HG03571 (cell line): ENCODE results near the gene CAMK2A.

Source experiments
- ATAC-seq: cut with Tn5 transposase; IDR thresholded peaks from one replicate; pipeline ENCODE4 v1.9.1; 2021; ENCODE audit not compliant: unreplicated experiment

Gene CAMK2A

GRCh38 chr5:150301901-150302300, 12.3 kb upstream of the CAMK2A start:
- ATAC-seq = no peak

- ATAC-seq = no peak
Observed at GRCh38 chr5:150301170-150301505, 11.6 kb upstream of the CAMK2A start.

DNA sequence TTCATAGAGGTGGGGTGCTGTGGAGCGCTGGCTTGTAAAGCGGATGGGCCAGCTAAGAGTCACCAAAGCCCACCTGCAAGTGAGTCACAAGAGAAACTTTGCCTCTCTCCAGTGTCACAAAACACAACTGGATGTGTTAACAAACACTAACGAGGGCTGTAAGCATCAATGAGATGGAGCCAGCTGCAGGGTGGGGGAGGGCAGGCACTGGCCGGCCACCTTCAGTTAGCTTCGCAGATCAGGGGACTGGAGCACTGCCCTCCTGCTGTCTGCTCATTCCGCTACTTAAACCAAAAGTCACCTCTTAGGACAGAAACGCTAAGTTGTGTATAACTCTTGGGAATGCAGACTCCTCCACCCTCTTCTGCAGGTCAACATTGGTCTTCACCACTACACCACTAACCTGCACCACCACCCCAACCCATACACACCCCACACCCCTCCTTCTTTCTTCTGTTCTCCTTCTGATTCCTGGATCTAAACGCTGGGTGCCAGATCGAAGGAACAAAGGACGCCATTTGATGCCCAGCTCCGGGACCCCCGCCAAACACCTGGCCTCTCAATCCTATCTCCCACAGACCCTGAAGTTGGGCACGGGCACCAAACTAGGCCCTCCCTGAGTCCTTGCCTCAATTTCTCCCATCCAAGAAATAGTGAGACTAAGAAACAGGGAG, 11.1 kb upstream of the CAMK2A start:
- no peak for ATAC-seq

DNA sequence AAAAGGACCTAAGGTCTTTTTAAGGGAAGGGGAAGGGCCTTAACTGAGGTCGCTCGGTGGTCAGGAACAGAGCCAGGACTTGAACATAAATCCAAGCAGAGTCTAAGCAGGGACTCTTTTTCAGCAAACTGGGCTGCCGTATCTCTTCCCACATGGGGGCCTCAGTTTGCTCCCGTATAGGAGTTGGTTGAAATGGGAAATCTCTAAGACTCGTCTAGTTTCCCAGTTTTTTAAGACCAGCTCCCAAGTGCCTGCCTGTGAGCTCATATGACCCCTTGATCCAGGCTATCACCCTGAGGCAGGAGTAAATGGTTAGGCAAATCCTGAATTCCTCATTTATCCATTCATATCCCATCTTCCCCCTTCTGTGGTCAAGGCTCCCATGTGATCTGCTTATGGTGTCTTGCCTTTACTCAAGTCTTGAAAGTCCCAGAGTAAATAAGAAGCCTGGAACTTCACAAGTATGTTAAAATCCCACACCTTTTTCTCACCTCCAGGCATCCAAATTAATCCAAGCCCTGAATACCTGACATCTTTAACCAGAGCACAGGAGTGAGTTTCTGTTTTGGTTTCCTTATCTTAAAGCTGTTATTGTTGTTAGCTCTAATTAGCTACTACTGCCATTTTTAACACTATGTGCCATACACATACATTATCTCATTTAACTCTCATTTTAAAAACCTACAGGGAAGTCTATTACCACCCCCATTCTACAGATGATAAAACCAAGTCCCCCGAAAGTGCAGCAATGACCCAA, 10.2 kb upstream of the CAMK2A start:
- ATAC-seq = no peak

GRCh38 chr5:150298701-150299451, 9.3 kb upstream of the CAMK2A start:
- ATAC-seq = no peak

GRCh38 chr5:150297934-150298595, 8.5 kb upstream of the CAMK2A start:
- no peak for ATAC-seq

DNA sequence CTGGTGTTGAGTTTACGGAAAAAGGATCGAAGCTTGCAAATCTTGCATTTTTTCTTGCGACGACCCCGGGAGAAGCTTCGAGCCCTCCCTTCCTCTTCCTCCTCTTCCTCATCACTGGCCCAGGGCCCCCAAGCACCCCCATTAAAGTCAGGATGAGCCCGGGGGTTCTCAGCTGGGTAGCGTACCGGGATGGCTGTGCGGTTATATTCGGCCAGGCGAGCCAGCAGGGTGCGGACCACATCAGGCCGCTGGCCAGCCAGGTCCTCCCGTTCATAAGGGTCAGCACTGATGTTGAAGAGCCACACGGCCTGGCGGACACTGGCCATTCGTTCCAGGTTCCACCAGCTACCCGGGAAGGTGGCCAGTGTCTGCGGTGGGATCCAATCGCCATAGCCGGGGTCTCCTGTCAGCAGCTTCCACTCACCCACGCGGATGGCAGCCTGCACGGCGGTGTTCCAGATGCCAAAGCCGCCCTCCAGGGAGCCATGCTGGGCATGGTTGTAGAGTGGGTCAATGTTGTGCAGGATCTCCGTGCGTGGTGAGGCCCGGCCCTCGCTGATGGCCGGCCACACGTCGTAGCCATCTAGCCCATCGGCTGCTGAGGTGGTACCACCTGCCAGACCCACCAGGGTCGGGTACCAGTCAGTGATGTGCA, 7.8 kb upstream of the CAMK2A start:
- ATAC-seq = no peak

DNA sequence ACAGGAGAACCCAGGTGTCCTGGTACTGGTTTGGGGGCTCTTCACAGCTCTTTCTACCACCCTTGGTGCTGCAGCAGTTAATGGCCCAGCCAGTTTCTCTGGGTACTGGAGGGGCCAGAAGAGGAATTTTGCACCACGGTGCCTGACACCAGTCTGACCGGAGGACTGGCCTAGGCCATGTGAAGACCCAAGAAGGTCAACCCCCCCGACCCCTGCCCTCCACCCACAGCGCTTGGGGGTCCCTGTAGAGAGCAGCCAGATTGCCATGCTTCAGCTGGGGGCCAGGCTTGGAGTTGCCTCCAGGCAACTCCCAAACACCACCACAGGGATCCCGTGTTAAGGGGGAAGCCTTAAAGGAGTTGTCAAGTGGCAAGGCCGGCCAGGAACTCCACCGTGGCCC, 6.9 kb upstream of the CAMK2A start:
- ATAC-seq = no peak

- ATAC-seq = no peak
Observed at GRCh38 chr5:150295741-150296486, 6.3 kb upstream of the CAMK2A start.

DNA sequence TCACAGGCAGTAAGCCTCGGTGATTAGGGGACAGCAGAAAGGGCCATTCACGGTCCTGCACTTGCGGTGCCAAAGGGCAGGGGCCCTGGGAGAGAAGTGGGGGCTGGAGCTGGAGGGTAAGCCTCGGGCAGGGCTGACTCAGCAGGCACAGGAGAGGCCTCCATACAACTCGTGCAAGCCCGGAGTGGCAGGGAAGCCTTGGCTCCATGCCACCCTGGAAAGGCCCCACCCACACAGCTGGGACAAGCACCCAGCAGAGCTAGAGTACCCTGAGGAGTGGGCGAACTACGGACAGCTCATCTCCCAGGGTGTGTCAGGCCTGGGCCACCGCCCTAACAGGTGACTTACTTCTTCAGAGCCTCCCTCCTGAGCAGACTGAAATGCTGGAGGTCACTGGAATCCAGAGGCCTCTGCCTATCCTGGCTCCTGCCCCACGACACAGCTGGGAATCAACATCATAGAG, 5.6 kb upstream of the CAMK2A start:
- no peak for ATAC-seq

- no peak for ATAC-seq
Observed at GRCh38 chr5:150294551-150295071, 5.0 kb upstream of the CAMK2A start.

GRCh38 chr5:150293091-150293941, 3.7 kb upstream of the CAMK2A start:
- no peak for ATAC-seq

DNA sequence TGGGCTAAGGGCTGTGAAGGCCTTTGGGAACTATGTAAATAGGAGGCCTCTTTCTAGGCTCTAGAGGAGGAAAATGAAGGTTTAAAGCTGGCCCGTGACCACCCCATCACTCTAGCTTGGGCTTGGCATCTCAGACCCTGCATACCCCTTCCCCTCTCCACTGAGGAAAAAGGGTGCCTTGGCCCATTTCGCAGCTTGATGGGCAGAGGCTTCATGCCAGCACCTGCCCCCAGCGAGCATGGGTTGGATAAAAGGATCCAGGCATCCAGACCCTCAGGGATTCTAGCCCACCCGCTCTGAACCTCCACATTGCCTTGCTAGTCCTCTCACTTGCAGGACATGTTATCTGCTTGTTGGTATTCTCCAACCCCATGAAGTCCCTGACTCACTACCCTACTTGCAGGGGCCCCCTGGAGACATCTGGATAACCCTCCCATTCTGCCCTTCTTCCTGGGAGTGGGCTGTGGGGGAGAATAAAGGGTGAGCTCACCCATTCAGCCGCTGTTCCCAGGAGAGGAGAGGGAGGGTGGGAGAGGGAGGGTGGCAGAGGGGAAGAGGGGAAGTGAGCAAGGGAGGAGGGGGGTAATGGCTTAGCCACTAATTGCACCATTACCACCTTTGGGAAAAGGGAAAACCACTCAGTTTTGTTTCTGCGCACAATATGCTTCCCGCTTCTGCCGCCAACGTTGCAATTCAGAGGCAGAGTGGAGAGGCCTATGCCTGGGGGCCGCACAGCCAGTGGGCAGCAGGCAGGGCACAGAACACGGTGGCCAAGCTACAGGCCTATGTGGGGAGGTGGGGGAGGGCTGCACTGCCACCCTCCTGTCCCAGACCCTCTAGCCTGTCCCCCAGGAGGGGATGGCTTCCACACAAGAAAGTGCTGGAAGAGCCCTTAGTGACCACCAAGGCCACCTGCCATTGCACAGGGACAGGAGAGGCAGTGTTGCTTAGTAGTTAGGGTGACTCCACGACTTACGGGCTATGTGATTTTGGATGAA, 2.1 kb upstream of the CAMK2A start:
- ATAC-seq = no peak

GRCh38 chr5:150288791-150289190, 782 bp downstream of the CAMK2A start:
- no peak for ATAC-seq

DNA sequence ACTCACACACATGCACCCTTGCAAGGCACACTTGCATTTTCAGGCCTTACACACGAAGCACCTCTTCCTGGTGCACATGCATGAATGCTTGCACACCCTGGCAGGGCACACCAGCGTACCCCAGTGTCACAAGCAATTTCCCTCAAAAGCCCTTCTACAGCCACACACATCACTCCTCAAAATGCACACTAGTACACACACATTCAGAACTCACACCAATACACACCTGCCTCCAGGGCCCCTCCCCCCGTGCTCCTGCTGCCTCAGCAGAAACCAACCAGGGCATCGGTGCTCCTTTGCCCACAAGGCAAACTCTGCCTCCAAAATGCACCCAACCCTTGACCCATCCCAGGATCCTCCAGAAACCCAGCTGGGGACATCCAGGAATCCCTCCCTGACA, 1.2 kb downstream of the CAMK2A start:
- ATAC-seq = no peak

DNA sequence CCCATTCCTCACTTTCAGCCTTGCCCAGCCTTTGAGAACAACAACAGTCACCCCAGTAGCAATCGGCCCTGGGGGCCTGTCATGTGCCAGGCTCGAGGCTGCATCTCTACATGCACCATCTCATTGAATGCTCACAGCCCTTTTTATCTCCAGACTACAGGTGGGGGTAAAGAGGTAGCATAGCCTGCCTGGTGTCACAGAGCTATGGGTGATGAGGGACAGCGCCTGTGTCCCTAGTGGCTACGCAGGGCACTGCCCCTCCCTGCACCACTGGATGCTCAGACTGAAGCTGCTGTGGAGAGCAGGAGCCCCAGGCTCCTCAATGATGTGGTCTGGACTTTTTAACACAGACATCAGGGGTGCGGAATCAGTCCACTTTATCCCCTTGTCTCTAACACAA, 2.8 kb downstream of the CAMK2A start:
- ATAC-seq = no peak

GRCh38 chr5:150285114-150285513, 4.5 kb downstream of the CAMK2A start:
- ATAC-seq = no peak

DNA sequence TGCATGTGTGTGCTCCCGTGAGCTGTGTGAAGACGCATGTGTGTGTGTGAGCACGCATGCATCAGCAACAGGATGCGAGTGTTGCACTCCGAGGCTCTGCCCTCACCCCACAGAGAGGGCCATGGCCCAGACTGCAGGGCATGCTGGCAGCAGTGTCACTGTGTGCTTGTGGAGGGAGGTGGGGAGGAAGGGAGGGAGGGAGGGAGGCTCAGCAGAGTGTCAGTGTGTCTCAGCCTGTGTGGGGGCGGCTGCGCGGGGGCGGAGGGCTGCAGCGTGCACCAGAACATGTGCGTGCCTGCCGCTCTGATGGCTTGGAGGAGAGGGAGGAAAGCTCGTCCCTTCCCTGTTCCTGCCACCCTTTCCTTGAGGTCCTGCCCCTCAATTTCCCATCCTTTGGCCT, 5.3 kb downstream of the CAMK2A start:
- no peak for ATAC-seq
